NCI-H526 treated with DMSO at 0.1 percent for 48 hours (cell line): Measurements from ENCODE around the gene SP140.
"Not testable (repeated sequence)": the region's sequence is repeated elsewhere in the genome, so short reads cannot be mapped to it uniquely, and the experiment has no call there.

Experiments used
- DNase-seq: peaks from one replicate; lab custom pipeline; 2025; lab: John Stamatoyannopoulos, UW

SP140 gene

GRCh38 chr2:230326453-230327417 lies 101.2 kb downstream of the SP140 start, which contains the start of gene SP140L:
Gene SP140L (plus strand): TSS chr2:230327193. CDS start chr2:230327270, 77 bp downstream.
- DNase-seq, result no peak

GRCh38 chr2:230327418-230328154 lies 102.0 kb downstream of the SP140 start:
- DNase-seq, result no peak

GRCh38 chr2:230328155-230328458 lies 102.6 kb downstream of the SP140 start:
- no peak for DNase-seq

GRCh38 chr2:230329946-230330605 lies 104.5 kb downstream of the SP140 start:
- DNase-seq, result no peak

- no peak for DNase-seq
Observed at GRCh38 chr2:230330725-230331124, 105.2 kb downstream of the SP140 start.

GRCh38 chr2:230335461-230335863 lies 109.9 kb downstream of the SP140 start:
- DNase-seq, result no peak

- DNase-seq, result no peak
Observed at GRCh38 chr2:230335864-230336506, 110.4 kb downstream of the SP140 start.

GRCh38 chr2:230341936-230342528 lies 116.5 kb downstream of the SP140 start:
- DNase-seq, result not testable (repeated sequence)

GRCh38 chr2:230343041-230343624 lies 117.6 kb downstream of the SP140 start:
- not testable (repeated sequence) for DNase-seq

GRCh38 chr2:230343747-230344146 lies 118.2 kb downstream of the SP140 start:
- DNase-seq, result no peak

- DNase-seq, result no peak
Observed at GRCh38 chr2:230346465-230346864, 120.9 kb downstream of the SP140 start.

GRCh38 chr2:230346921-230347533 lies 121.5 kb downstream of the SP140 start:
- DNase-seq, result no peak

- no peak for DNase-seq
Observed at GRCh38 chr2:230347659-230348305, 122.2 kb downstream of the SP140 start.

- DNase-seq, result no peak
Observed at GRCh38 chr2:230348787-230349186, 123.3 kb downstream of the SP140 start.

- no peak for DNase-seq
Observed at GRCh38 chr2:230356084-230356483, 130.5 kb downstream of the SP140 start.

- DNase-seq, result no peak
Observed at GRCh38 chr2:230358305-230358704, 132.8 kb downstream of the SP140 start.

GRCh38 chr2:230360028-230360427 lies 134.5 kb downstream of the SP140 start:
- DNase-seq, result no peak

GRCh38 chr2:230362030-230362691 lies 136.6 kb downstream of the SP140 start:
- no peak for DNase-seq
